Measurements from ENCODE around the gene PCSK7. TPM values are rescaled to one million over a fixed set of nuclear protein-coding genes. Genes with fewer than 3 reads are reported as not detected.

Gene PCSK7
- total and polyA plus RNA-seq, 2 of the 8 experiments (the other 6 are each of a cell fraction or from before 2014, with no cell fraction given) = 23.4 to 38.5 TPM

- TF ChIP-seq KDM5A (IDR thresholded peaks at IDR 0.05; ENCODE audit: low read length) (no peak), BCL11A (IDR thresholded peaks at IDR 0.05; ENCODE audit: low read depth in 2 of 2, low read length in 2 of 2) (no peak), SP2 (IDR thresholded peaks at IDR 0.05; ENCODE audit: low read length) (no peak), POU5F1 (IDR thresholded peaks at IDR 0.05; ENCODE audit: low read depth, low read length) (no peak), JUN (IDR thresholded peaks at IDR 0.05; ENCODE audit: low read depth, low read length) (no peak)
These were observed 16.5 kb upstream of the PCSK7 start (continued) for GRCh38 chr11:117248341-117248740.

Data from H1 (cell line).